Measurements from ENCODE around the gene MST1. TPM values are rescaled to one million over a fixed set of nuclear protein-coding genes. Genes with fewer than 3 reads are reported as not detected.
A peak's percentile ranks its signal among the peaks of the same experiment; 100 is the strongest.

Gene MST1
- total RNA-seq, 2 experiments from 2014 or later: 9.6 to 11.8 TPM

GRCh38 chr3:49703956-49704355 is 14.7 kb upstream of the MST1 start:
- ChIA-PET CTCF (interaction anchor here (1.0 to 3.5 kb wide), 6 partner anchors 15 to 164 kb away, joined by 3 to 17 read pairs (median 4); partner anchors contain the start of gene AMIGO3), POLR2A (interaction anchor here (1.0 to 5.6 kb wide), 2 partner anchors 16 to 17 kb away, joined by 4 to 40 read pairs; partner anchors contain the start of genes AMIGO3 and GMPPB)
- Mint-ChIP-seq H3K4me1 (ENCODE audit: low read depth) (no peaks in the 10 kb centered on the region), H3K4me3 (no peak overlapping the region), H3K27ac (peak overlapping the region; percentile 11), H3K27me3 (no peaks in the 10 kb centered on the region), H3K9me3 (no peaks in the 10 kb centered on the region), H3K36me3 (ENCODE audit: low read depth) (peaks cover 1% of the 10 kb centered on the region)
- DNase-seq (no peak), ATAC-seq (no peak)
- TF ChIP-seq CTCF (IDR thresholded peaks at IDR 0.05): no peak
- intact Hi-C loops (cut with micrococcal nuclease): no loop called here

- Mint-ChIP-seq H3K4me3 (no peak overlapping the region), H3K36me3 (ENCODE audit: low read depth) (peaks cover 1% of the 10 kb centered on the region), H3K9me3 (no peaks in the 10 kb centered on the region), H3K4me1 (ENCODE audit: low read depth) (no peaks in the 10 kb centered on the region), H3K27me3 (no peaks in the 10 kb centered on the region), H3K27ac (peak overlapping the region; percentile 11)
- TF ChIP-seq CTCF (IDR thresholded peaks at IDR 0.05): peak; percentile 80
- CTCF ChIA-PET: interaction anchor here (1.3 to 3.5 kb wide), 6 partner anchors 16 to 163 kb away, joined by 3 to 17 read pairs (median 4); partner anchors contain the start of gene AMIGO3
- DNase-seq (peak; percentile 74), ATAC-seq (peak; percentile 99)
- POLR2A ChIA-PET: interaction anchor here (1.0 to 5.6 kb wide), 2 partner anchors 15 to 18 kb away, joined by 4 to 40 read pairs; partner anchors contain the start of genes AMIGO3 and GMPPB
- intact Hi-C loops (cut with micrococcal nuclease): no loop called here
Observed at GRCh38 chr3:49703443-49703927, 14.2 kb upstream of the MST1 start.

- H3K27ac Mint-ChIP-seq: no peak overlapping the region
- peaks cover 1% of the 10 kb centered on the region for H3K36me3 Mint-ChIP-seq (ENCODE audit: low read depth)
- DNase-seq: no peak
- H3K4me1 Mint-ChIP-seq (ENCODE audit: low read depth): no peaks in the 10 kb centered on the region
- TF ChIP-seq CTCF (IDR thresholded peaks at IDR 0.05): no peak
- H3K9me3 Mint-ChIP-seq: no peaks in the 10 kb centered on the region
- intact Hi-C loops (cut with micrococcal nuclease): no loop called here
- H3K27me3 Mint-ChIP-seq: no peaks in the 10 kb centered on the region
- CTCF ChIA-PET: interaction anchor here (0.6 to 3.5 kb wide), 7 partner anchors 16 to 136 kb away, joined by 3 to 17 read pairs (median 4); partner anchors contain the start of gene AMIGO3
- H3K4me3 Mint-ChIP-seq: no peak overlapping the region
- POLR2A ChIA-PET: interaction anchor here (5.6 kb wide), 1 partner anchor 19 kb away, joined by 40 read pairs; the partner anchor contains the start of genes AMIGO3 and GMPPB
- ATAC-seq: no peak
Observed at GRCh38 chr3:49702672-49703071, 13.4 kb upstream of the MST1 start.

GRCh38 chr3:49701388-49702077 is 12.3 kb upstream of the MST1 start:
- CTCF ChIA-PET: interaction anchor here (0.6 to 3.5 kb wide), 10 partner anchors 18 to 162 kb away, joined by 3 to 17 read pairs (median 4); partner anchors contain the start of genes AMIGO3, GMPPB and INKA1
- DNase-seq (peak; percentile 40), ATAC-seq (no peak)
- TF ChIP-seq CTCF (IDR thresholded peaks at IDR 0.05): peak; percentile 35
- Mint-ChIP-seq H3K4me3 (no peak overlapping the region), H3K9me3 (no peaks in the 10 kb centered on the region), H3K36me3 (ENCODE audit: low read depth) (peaks cover 1% of the 10 kb centered on the region), H3K27me3 (no peaks in the 10 kb centered on the region), H3K4me1 (ENCODE audit: low read depth) (no peaks in the 10 kb centered on the region), H3K27ac (no peak overlapping the region)
- intact Hi-C loops (cut with micrococcal nuclease): no loop called here
- POLR2A ChIA-PET: interaction anchor here (5.6 kb wide), 1 partner anchor 20 kb away, joined by 40 read pairs; the partner anchor contains the start of genes AMIGO3 and GMPPB
